Hepatocyte (in vitro differentiated cells): ENCODE data around the gene ARSJ.

ENCODE experiments used
- CTCF ChIP-seq: fragments of 200-600 bp; sonication (generic); IDR thresholded peaks from 2 replicates; pipeline ENCODE4 v1.5.1; 2016; ENCODE audit warnings: antibody characterized with exemption, mild to moderate bottlenecking; ENCODE audit not compliant: poor library complexity
- EZH2phosphoT487 ChIP-seq: fragments of 200-600 bp; sonication (generic); IDR thresholded peaks from one replicate; pipeline ENCODE4 v1.6.1; 2018; ENCODE audit warnings: antibody characterized with exemption, mild to moderate bottlenecking, low read depth, moderate library complexity; ENCODE audit not compliant: unreplicated experiment, severe bottlenecking

GRCh38 chr4:113874480-113874879, 105.0 kb downstream of the ARSJ start:
- TF ChIP-seq CTCF (no peak), EZH2phosphoT487 (no peak)
